Effector memory CD4-positive, alpha-beta T cell (primary cell): ENCODE data around the gene DCLK2.
"Not testable (repeated sequence)": the region's sequence is repeated elsewhere in the genome, so short reads cannot be mapped to it uniquely, and the experiment has no call there.

ENCODE experiments used
- DNase-seq, 3 donors: peaks; one replicate each; pipeline ENCODE4 v3.0.0-alpha.2; 2020
- H3K27ac ChIP-seq: 2 replicates; pipeline ENCODE4 v1.7.0; 2013; ENCODE audit warnings: mild to moderate bottlenecking, low read length, moderate library complexity; ENCODE audit not compliant: insufficient read depth, poor library complexity, severe bottlenecking
- H3K27me3 ChIP-seq: replicated peaks from 2 replicates; pipeline ENCODE4 v1.7.0; 2013; ENCODE audit warnings: mild to moderate bottlenecking, low read length; ENCODE audit not compliant: insufficient read depth, control insufficient read depth, poor library complexity, severe bottlenecking
- H3K36me3 ChIP-seq: 2 replicates; pipeline ENCODE4 v1.7.0; 2013; ENCODE audit warnings: mild to moderate bottlenecking, low read length, moderate library complexity; ENCODE audit not compliant: control insufficient read depth, insufficient read depth
- H3K4me1 ChIP-seq: 2 replicates; pipeline ENCODE4 v1.7.0; 2013; ENCODE audit warnings: low read length, mild to moderate bottlenecking; ENCODE audit not compliant: control insufficient read depth, insufficient read depth, poor library complexity, severe bottlenecking
- H3K4me3 ChIP-seq: 2 replicates; pipeline ENCODE4 v1.7.0; 2013; ENCODE audit warnings: low read length, low read depth, mild to moderate bottlenecking; ENCODE audit not compliant: insufficient read depth, poor library complexity, severe bottlenecking
- H3K9me3 ChIP-seq: 2 replicates; pipeline ENCODE4 v1.7.0; 2013; ENCODE audit warnings: mild to moderate bottlenecking, low read length, moderate library complexity; ENCODE audit not compliant: control insufficient read depth

Gene DCLK2

DNA sequence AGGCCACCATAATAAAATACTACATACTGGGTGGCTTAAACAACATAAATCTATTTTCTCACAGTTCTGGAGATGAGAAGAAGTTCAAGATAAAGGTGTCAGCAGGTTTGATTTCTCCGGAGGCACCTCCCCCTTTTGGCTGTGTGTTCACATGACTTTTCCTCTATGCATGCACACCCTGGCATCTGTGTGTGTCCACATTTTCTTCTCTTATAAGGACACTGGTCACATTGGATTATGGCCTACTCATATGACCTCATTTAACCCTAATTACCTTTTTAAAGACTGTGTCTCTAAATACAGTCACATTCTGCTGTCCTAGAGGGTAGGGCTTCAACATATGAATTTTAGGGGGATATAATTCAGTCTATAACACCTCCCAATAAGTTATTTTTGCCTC lies 79.8 kb downstream of the DCLK2 start:
- Histone ChIP-seq H3K36me3 (no peaks in the 10 kb centered on the region), H3K4me3 (no peak overlapping the region), H3K27me3 (no peaks in the 10 kb centered on the region), H3K9me3 (no peaks in the 10 kb centered on the region), H3K4me1 (no peaks in the 10 kb centered on the region), H3K27ac (no peak overlapping the region)
- DNase-seq = no peak

DNA sequence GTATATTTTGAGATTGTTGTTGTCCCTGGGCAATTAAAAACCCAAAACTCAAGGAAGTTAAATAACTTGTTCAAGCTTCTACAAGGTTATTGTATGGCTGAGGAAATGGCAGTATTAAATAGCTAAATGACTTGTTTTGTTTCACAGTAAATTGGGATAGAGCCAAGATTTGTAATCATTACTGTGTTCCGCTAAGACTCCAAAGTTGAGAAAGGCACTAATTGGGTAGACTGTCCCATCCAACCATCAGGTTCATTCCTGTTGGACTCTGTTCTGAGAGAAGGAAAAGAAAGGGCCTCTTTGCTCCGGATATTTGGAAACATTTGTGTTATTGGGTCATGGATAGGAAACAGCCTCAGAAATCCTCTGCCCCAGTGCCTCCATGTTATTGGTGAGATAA lies 82.2 kb downstream of the DCLK2 start:
- no peak overlapping the region for H3K4me3 ChIP-seq
- no peaks in the 10 kb centered on the region for H3K4me1 ChIP-seq
- no peaks in the 10 kb centered on the region for H3K36me3 ChIP-seq
- H3K27me3 ChIP-seq = no peaks in the 10 kb centered on the region
- DNase-seq = no peak
- no peaks in the 10 kb centered on the region for H3K9me3 ChIP-seq
- H3K27ac ChIP-seq = no peak overlapping the region

DNA sequence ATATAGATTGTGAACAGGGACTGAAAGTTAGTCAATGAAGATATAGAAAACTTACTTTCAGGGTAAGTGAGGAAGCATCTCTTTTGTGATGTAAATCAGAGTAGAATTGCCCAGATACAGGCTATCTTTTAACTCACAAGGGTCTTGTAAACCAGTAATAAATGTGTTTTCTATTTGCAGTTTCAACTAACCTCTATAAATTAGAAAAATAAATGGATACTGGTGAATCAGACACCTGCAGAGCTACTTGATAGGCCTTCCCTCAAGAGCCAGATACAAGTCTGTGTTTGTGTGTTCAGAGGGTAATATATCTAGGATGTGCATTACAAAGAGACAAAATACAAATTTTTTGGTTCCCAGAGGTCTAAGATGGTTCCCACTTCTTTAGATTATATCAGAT lies 82.9 kb downstream of the DCLK2 start:
- no peak overlapping the region for H3K27ac ChIP-seq
- H3K4me1 ChIP-seq = no peaks in the 10 kb centered on the region
- no peak for DNase-seq
- H3K36me3 ChIP-seq = no peaks in the 10 kb centered on the region
- no peak overlapping the region for H3K4me3 ChIP-seq
- H3K27me3 ChIP-seq = no peaks in the 10 kb centered on the region
- H3K9me3 ChIP-seq = no peaks in the 10 kb centered on the region

DNA sequence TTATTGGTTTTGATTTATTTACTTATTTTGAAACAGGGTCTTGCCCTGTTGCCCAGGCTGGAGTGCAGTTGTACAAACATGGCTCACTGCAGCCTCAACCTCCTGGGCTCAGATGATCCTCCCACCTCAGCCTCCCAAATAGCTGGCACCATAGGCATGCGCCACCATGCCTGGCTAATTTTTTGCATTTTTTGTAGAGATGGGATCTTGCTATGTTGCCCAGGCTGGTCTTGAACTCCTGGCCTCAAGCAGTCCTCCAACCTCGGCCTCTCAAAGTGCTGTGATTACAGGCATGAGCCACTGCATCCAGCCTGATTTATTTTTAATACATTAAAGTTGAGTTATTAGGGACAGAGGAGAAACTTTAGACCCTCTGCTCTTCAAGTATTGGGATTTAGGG lies 83.8 kb downstream of the DCLK2 start:
- not testable (repeated sequence) for H3K36me3 ChIP-seq, DNase-seq, H3K4me1 ChIP-seq, H3K4me3 ChIP-seq, H3K27me3 ChIP-seq, H3K9me3 ChIP-seq, H3K27ac ChIP-seq

DNA sequence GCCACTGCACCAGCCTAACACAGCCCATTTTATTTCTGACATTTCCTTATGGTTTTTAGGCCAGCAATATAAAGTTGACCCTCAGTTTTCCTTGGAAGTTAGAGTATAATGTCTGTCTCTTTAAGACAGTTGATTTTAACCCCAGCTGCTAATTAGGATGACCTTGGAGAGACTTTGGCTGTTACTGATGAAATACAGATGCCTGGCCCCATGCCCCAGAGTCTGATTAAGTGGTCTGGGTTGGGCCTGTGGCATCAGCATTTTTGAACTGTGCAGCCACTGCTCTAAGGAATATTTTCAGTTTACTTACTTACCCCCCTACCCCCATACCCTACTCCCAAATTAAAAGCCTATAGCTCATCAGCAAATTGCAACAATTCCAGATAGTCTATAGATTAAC lies 85.8 kb downstream of the DCLK2 start:
- no peak overlapping the region for H3K4me3 ChIP-seq
- no peaks in the 10 kb centered on the region for H3K36me3 ChIP-seq
- H3K27ac ChIP-seq = no peak overlapping the region
- H3K27me3 ChIP-seq = no peaks in the 10 kb centered on the region
- H3K9me3 ChIP-seq = no peaks in the 10 kb centered on the region
- no peaks in the 10 kb centered on the region for H3K4me1 ChIP-seq
- no peak for DNase-seq

DNA sequence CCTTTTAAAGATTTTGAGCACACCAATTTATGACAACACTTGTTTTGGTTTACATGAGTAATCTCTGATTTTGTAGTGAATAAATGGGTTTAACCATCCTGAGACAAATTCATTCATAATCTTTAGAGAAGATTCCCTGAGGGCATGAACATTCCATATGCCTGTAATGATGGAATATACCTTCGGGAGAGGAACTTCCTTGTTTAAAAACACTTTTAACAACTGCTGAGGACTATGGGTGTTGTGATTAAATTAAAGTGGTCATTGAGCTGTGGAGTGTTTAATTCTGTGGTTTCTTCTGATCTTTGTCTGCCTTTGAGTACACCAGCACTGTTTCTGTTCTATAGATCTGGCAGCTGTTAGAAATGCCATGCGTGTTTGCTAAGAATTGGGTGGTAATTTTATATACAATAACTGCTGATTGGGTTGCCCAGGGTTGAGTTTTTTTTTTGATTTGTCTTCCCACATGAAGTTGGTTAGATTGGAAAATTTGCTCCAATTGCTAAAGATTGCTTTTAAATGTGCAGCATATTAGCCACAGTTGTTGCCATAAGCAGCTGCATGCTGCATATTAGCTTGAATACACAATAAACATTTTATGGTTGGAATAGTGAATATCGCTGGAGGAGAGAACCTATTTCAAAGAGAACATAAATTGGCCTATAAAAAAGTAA lies 86.8 kb downstream of the DCLK2 start:
- no peak overlapping the region for H3K4me3 ChIP-seq
- no peaks in the 10 kb centered on the region for H3K9me3 ChIP-seq
- no peak overlapping the region for H3K27ac ChIP-seq
- H3K36me3 ChIP-seq = no peaks in the 10 kb centered on the region
- no peak for DNase-seq
- H3K4me1 ChIP-seq = no peaks in the 10 kb centered on the region
- H3K27me3 ChIP-seq = no peaks in the 10 kb centered on the region

DNA sequence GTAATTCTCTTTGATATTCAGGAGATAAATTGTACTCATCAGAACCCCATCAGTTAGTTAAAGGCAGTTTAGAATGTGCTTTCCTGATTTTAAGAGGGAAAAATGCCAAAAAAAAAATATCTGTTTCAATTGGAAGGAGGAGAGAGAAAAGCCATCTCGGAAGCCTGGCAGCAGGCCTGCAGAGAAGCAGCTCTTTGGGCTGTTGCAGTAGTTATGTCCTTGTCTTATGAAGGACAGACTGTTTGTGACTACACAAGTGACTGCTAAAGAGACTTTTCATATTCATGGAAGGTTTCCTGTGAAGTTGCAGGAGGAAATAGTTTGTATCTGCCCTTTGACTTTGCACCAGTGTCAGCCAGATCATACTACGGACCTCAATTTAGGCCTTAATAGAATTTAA lies 88.8 kb downstream of the DCLK2 start:
- H3K27me3 ChIP-seq = no peaks in the 10 kb centered on the region
- H3K4me3 ChIP-seq = no peak overlapping the region
- H3K27ac ChIP-seq = no peak overlapping the region
- no peaks in the 10 kb centered on the region for H3K36me3 ChIP-seq
- H3K4me1 ChIP-seq = no peaks in the 10 kb centered on the region
- H3K9me3 ChIP-seq = no peaks in the 10 kb centered on the region
- DNase-seq = no peak

DNA sequence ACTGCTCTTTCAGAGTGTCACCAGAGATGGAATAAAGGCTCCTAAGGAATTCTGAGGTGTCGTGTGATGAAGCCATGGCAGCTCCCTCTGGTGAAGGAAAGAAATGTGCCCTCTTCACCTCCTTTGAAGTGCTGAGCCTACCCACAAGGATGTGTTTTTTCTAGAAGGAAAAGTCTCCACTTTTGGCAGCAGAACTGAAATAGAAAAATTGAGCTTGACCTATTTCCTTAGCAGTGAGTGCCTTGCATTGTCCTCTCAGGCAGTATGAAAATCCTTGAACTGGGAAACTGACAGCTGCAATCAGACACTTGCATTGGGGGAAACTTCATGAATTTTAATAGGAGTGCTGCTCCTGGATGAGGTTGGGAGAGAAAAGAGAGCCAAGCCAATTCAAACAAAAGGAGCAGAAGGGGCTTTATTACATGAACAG lies 95.2 kb downstream of the DCLK2 start:
- Histone ChIP-seq H3K27ac (no peak overlapping the region), H3K4me3 (no peak overlapping the region), H3K36me3 (no peaks in the 10 kb centered on the region), H3K9me3 (no peaks in the 10 kb centered on the region), H3K4me1 (no peaks in the 10 kb centered on the region), H3K27me3 (no peaks in the 10 kb centered on the region)
- DNase-seq = no peak

DNA sequence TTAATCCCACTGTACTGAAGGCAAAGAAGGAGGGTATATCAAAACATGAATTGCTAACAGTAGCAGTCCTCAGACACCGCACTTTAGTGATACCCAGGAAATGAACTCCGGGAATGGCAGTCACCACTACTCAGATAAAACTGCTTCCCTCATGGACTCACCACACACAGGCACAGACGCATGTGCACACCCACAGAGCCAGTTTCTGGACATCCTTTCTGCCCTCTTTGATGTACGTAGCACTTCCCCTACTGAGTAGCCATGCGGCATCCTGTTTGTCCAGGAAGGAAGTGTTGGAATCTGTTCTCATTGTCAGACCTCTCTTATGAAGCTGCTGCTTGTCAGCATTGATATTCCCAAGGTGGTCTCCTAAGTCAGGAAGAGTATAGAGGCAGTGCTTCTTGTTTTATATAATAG lies 95.7 kb downstream of the DCLK2 start:
- no peak for DNase-seq
- Histone ChIP-seq H3K4me1 (no peaks in the 10 kb centered on the region), H3K27me3 (no peaks in the 10 kb centered on the region), H3K27ac (no peak overlapping the region), H3K36me3 (no peaks in the 10 kb centered on the region), H3K9me3 (no peaks in the 10 kb centered on the region), H3K4me3 (no peak overlapping the region)

DNA sequence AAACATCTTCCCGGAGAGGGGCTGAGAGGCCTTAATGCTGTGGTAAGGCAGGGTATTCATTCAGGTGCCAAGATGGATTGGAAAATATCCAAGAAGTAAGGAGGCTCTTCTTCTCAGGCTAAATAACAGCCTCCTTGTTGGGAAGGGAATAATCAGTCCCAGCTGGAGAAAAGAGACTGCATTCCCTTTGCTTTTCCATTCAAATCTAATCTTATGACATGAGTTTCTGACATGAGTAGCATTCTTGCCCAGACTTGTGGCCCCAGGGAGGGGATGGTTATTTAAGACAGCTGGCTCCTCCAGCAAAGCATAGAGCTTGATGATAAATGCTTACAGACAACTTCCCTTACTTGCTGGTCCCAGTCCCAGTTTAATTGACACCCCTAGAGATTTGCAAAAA lies 98.3 kb downstream of the DCLK2 start:
- DNase-seq = no peak
- no peaks in the 10 kb centered on the region for H3K36me3 ChIP-seq

More for the DNA sequence above, 98.3 kb downstream of the DCLK2 start:
- Histone ChIP-seq H3K9me3 (no peaks in the 10 kb centered on the region), H3K27me3 (no peaks in the 10 kb centered on the region), H3K27ac (no peak overlapping the region), H3K4me3 (no peak overlapping the region), H3K4me1 (no peaks in the 10 kb centered on the region)
